BJ (cell line): ENCODE data around the gene ROR1. TPM values are rescaled to one million over a fixed set of nuclear protein-coding genes. Genes with fewer than 3 reads are reported as not detected.

Experiments used
- CTCF ChIA-PET: fragments of 350-600 bp; formaldehyde crosslinking; extraction: SDS; loops from one replicate; lab custom pipeline; 2021; ENCODE audit warnings: antibody characterized with exemption, inconsistent platforms; lab: Yijun Ruan, JAX
- POLR2A ChIA-PET: fragments of 300-600 bp; sonication (Branson Sonifier 250); formaldehyde crosslinking; extraction: SDS; loops from one replicate; lab custom pipeline; 2021; ENCODE audit warnings: antibody characterized with exemption; lab: Charles Lee
- DNase-seq: peaks from one replicate; pipeline ENCODE4 v3.0.0-alpha.2; 2011; ENCODE audit warnings: low read depth
- H3K27me3 ChIP-seq: 2 replicates; pipeline ENCODE4 v1.6.0; 2011; ENCODE audit warnings: low read length; ENCODE audit not compliant: control insufficient read depth, insufficient read depth
- H3K36me3 ChIP-seq: 2 replicates; pipeline ENCODE4 v1.5.1; 2011; ENCODE audit warnings: low read length; ENCODE audit not compliant: control insufficient read depth, insufficient read depth
- H3K4me3 ChIP-seq: 2 replicates; pipeline ENCODE4 v1.5.1; 2011; ENCODE audit warnings: low read depth, mild to moderate bottlenecking, control low read depth, low read length
- CTCF ChIP-seq: IDR thresholded peaks from 2 replicates; pipeline ENCODE4 v1.5.1; 2011; ENCODE audit warnings: low read depth, mild to moderate bottlenecking, control low read depth, inconsistent platforms, low read length, moderate library complexity; ENCODE audit not compliant: insufficient read depth
- polyA plus RNA-seq: library from polyadenylated mRNA; depleted of rRNA; stranded (reverse); fragments of >200 nt; gene quantifications from 2 replicates; pipeline ENCODE4 v1.2.3, GENCODE V29; 2011

The ROR1 gene
- polyA plus RNA-seq, 1 experiment = 4.6 TPM

DNA sequence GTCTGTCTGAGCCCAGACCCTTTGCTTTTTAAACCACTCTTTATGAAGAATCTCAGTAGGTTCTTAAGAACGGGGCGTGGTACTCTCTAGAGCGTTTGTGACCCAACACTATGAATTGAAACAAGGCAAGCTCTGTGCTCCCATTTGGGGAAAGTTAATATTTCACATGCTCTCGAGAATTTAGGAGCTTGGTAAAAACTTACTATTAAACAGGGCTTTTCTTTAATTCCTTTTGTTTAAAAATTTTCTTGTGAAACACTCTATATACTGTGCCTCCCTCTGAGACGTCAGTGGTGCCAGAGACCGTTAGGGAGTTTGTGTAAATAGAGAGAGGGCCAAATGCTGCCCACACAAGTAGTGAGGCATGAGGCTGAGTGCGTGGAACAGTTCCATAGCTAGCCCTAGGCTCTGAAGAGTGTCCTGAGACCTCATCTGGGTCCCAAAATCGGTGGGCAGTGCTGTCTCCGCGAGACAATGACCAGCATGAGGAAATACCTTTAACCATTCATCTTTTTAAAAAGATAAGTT, 144.7 kb downstream of the ROR1 start:
- DNase-seq = no peak
- Histone ChIP-seq H3K27me3 (peaks cover 14% of the 10 kb centered on the region), H3K36me3 (no peaks in the 10 kb centered on the region), H3K4me3 (no peak overlapping the region)
- TF ChIP-seq CTCF = no peak
- POLR2A ChIA-PET = no interaction called here
- CTCF ChIA-PET = interaction anchor here (0.8 to 5.2 kb wide), 8 partner anchors 8 to 245 kb away, joined by 3 to 31 read pairs (median 4); no protein-coding TSS in a partner anchor

DNA sequence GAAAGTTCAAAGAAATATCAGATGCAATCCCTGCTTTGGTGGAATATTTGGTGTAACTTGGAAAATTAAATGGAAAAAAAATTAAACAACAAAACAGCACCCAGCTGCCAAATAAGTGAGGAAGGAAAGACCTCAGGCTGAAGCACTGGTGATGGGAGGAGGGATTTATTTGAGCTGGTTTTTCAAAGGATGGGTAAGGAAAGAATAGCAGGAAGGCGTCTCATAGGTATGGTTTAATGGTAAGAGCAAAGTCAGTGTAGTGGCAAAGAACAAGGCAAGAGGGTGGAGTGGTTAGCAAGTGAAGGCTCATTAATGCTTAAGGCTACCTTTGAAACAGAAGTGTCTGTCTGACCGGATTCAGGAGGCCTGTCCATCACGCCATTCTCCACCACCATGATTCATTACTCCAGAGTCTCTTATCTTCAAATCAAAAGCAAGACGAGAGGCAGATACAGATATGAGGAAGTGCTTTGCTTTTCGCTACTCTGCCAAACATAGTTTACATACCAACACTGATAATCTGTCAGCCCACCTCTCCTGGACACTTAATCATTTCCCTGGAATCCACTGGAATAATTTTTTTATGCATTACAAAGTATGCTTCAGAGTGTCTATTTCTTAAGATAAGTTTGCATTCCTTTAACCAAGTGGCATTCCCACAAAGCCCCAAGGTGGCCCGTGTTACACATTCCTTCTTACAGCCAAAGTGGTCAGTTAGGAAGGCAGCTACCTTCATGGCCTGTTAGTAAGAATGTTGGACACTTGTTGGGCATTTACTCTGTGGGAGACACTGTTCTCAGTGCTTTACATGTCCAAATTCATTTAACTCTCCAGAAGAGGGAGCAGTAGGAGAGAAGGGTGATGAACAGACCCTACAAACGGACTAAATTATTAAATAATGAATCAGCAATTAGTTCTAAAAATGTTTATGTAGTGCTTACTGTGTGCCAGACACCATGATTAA, 146.6 kb downstream of the ROR1 start:
- Histone ChIP-seq H3K27me3 (peaks cover 7% of the 10 kb centered on the region), H3K36me3 (no peaks in the 10 kb centered on the region), H3K4me3 (no peak overlapping the region)
- DNase-seq = peak; percentile 85
- ChIA-PET CTCF (interaction anchor here (0.9 to 5.2 kb wide), 10 partner anchors 10 to 304 kb away, joined by 3 to 31 read pairs (median 3); partner anchors contain the start of gene ROR1), POLR2A (no interaction called here)
- peak; percentile 44 for TF ChIP-seq CTCF

DNA sequence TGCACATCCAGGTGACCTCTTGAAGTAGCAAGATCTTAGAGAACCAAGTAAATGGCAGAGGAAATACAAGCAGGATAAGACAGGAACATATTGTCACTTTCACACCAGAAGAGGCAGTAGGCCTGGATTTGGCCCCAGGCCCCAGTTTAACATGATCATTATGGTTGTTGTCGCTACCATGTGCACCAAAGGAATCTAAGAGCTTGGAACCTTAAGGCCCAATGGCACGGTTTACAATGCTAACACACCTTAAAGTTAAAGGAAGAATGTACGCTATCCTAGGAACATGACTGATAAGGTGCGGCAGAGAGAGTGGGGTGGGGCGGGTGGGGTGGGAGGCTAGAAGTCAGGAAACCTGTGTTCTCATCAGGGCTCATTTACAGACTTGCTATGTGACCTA, 147.5 kb downstream of the ROR1 start:
- no peaks in the 10 kb centered on the region for H3K36me3 ChIP-seq
- CTCF ChIA-PET = interaction anchor here (0.8 to 5.2 kb wide), 9 partner anchors 12 to 318 kb away, joined by 3 to 31 read pairs (median 3); no protein-coding TSS in a partner anchor
- no peak for DNase-seq
- peaks cover 7% of the 10 kb centered on the region for H3K27me3 ChIP-seq
- TF ChIP-seq CTCF = no peak
- no peak overlapping the region for H3K4me3 ChIP-seq
- POLR2A ChIA-PET = no interaction called here

GRCh38 chr1:63921802-63922201, 148.0 kb downstream of the ROR1 start:
- ChIA-PET POLR2A (no interaction called here), CTCF (interaction anchor here (0.8 to 5.2 kb wide), 9 partner anchors 12 to 325 kb away, joined by 3 to 31 read pairs (median 4); no protein-coding TSS in a partner anchor)
- no peaks in the 10 kb centered on the region for H3K36me3 ChIP-seq
- TF ChIP-seq CTCF = no peak
- no peak overlapping the region for H3K4me3 ChIP-seq
- peaks cover 4% of the 10 kb centered on the region; the same call in 1 of the 2 replicates for H3K27me3 ChIP-seq
- DNase-seq = no peak

DNA sequence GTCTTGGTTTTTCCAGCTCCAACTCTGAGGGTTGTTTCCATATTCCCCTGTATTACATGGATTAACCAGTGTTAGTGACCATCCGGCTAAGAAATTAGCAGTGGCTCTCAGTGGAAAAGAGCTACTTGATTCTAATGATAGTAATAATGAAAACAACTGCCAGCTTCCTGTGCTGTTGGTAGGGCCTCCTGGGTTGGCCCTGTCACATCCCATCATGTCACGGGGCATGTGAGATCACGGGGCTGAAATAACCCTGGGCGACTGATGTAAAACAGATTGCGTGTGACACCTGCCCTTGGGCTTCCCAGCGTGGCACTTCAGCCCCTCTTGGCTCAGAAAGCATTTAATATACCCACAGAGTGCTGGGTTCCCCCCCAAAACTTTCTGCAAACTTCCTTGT, 149.0 kb downstream of the ROR1 start:
- no peak for DNase-seq
- Histone ChIP-seq H3K4me3 (no peak overlapping the region), H3K36me3 (no peaks in the 10 kb centered on the region), H3K27me3 (peaks cover 4% of the 10 kb centered on the region; the same call in 1 of the 2 replicates)
- ChIA-PET CTCF (interaction anchor here (0.9 to 5.2 kb wide), 4 partner anchors 16 to 324 kb away, joined by 3 to 31 read pairs (median 4); no protein-coding TSS in a partner anchor), POLR2A (no interaction called here)
- TF ChIP-seq CTCF = no peak
